Left ventricle myocardium superior (tissue), 1 donor: ENCODE data around the gene GGTLC1. TPM values are rescaled to one million over a fixed set of nuclear protein-coding genes. Genes with fewer than 3 reads are reported as not detected.
A peak's percentile ranks its signal among the peaks of the same experiment; 100 is the strongest.

Source experiments
- ATAC-seq: fragments of 200-7000 bp; cut with Tn5 transposase; one replicate; pipeline ENCODE4 v1.9.1; 2020; ENCODE audit warnings: mild to moderate bottlenecking, moderate library complexity
- DNase-seq: peaks from one replicate; pipeline ENCODE4 v3.0.0-alpha.2; 2020
- intact Hi-C: fragments of 100-400 bp; cut with micrococcal nuclease; formaldehyde crosslinking; loops from one replicate; pipeline ENCODE4 v1.11.0; 2022
- total RNA-seq: library from RNA; stranded (reverse); fragmentation: NEBNext Ultra II Directional; extraction: Animal tissue kit (Norgen Biotek cat#: 25700); gene quantifications from one replicate; pipeline ENCODE4 v1.2.1, GENCODE V29; 2021
- donor health status: DM: no; HTN: yes; CAD: no; lungs with severe emphysema.

Gene GGTLC1
- total RNA-seq, 1 donor from 2014 or later, result not detected

GRCh38 chr20:23974966-23975365 lies 13.6 kb downstream of the GGTLC1 start:
- DNase-seq (no peak), ATAC-seq (no peak)
- intact Hi-C loops, result no loop called here

- ATAC-seq (no peak), DNase-seq (no peak)
- intact Hi-C loops, result no loop called here
Measured at GRCh38 chr20:23971310-23971709, 17.3 kb downstream of the GGTLC1 start.

- DNase-seq, result no peak
- no peak for ATAC-seq
- intact Hi-C loops, result no loop called here
Measured at GRCh38 chr20:23970049-23970448, 18.5 kb downstream of the GGTLC1 start.

DNA sequence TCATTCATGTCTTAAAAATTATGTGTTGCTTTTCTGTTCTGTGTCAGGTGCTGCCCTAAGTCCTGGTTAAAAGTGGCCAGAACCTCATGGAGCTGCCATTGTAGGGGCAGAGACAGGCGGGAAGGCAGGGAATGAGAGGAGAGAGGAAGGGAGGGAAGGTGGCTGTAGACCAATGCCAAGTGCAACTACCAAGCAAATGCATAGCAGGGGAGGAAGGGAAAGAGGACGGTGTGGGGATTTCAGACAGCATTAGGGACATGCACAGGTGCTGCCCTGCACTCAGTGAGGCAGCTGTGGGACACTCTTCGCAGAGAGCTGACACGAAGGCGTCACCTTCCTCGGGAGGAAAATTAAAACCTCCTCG lies 21.0 kb downstream of the GGTLC1 start:
- peak; percentile 84 for ATAC-seq
- intact Hi-C loops, result no loop called here
- DNase-seq, result no peak

GRCh38 chr20:23966927-23967615 lies 21.5 kb downstream of the GGTLC1 start:
- peak; percentile 93 for ATAC-seq
- peak; percentile 65 for DNase-seq
- intact Hi-C loops, result no loop called here

DNA sequence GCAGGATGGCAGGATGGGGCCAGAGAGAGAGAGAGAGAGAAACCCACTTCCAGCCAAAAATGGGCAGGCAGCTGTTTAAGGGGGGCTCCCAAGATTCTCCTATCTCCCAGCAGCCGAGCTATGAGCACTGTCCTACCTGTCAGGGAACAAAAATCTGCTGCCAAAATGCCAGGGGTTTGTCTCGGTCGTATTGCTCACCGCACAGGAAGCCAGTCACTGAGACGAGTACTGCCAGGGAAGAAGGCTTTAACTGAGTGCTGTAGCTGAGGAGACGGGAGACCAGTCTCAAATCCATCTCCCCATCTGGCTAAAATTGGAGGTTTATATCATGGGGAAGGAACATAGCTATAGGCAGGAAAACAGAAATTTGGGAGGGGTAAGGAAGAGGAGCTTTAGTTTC lies 22.3 kb downstream of the GGTLC1 start:
- ATAC-seq (peak; percentile 26), DNase-seq (no peak)
- intact Hi-C loops, result no loop called here

DNA sequence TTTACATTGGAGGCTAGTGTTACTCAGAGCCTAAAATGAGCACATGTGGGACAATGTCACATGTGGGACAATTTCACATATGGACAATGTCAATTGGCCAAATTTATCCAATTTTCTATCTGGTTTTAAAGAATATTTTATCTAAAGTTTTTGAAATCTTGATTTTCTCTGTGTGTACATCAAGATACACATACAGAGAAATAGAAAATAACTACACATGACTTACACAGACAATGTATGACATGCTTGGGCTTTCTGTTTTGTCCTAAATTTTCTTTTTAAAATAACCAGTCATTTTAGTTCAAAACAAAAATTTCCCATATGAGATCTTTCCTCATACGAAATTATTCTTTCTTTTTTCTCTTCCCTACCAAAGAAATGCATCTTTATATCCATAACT lies 24.6 kb downstream of the GGTLC1 start:
- DNase-seq (no peak), ATAC-seq (no peak)
- intact Hi-C loops, result no loop called here

- DNase-seq, result no peak
- intact Hi-C loops, result no loop called here
- no peak for ATAC-seq
Measured at GRCh38 chr20:23962272-23962671, 26.3 kb downstream of the GGTLC1 start.

DNA sequence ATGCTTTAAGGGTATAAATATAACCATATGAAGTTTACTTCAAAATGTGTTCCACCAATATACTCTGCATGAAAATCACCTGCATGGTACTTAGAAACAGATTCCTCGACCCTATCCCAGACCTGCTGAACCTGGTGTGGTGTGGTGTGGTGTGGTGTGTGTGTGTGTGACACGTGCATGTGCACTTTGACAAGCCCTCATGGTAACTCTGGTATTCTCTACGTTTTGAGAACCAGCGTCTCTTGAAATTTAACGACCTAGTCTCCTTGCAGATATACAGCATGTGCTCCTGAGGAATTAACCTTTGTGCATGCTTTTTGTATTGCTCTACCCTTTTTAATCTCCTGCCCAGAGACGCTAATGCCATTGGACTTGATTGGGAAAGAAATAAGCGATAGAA lies 29.5 kb downstream of the GGTLC1 start:
- DNase-seq, result no peak
- intact Hi-C loops, result no loop called here
- no peak for ATAC-seq

GRCh38 chr20:23955896-23956295 lies 32.7 kb downstream of the GGTLC1 start:
- intact Hi-C loops, result no loop called here
- DNase-seq (no peak), ATAC-seq (no peak)

DNA sequence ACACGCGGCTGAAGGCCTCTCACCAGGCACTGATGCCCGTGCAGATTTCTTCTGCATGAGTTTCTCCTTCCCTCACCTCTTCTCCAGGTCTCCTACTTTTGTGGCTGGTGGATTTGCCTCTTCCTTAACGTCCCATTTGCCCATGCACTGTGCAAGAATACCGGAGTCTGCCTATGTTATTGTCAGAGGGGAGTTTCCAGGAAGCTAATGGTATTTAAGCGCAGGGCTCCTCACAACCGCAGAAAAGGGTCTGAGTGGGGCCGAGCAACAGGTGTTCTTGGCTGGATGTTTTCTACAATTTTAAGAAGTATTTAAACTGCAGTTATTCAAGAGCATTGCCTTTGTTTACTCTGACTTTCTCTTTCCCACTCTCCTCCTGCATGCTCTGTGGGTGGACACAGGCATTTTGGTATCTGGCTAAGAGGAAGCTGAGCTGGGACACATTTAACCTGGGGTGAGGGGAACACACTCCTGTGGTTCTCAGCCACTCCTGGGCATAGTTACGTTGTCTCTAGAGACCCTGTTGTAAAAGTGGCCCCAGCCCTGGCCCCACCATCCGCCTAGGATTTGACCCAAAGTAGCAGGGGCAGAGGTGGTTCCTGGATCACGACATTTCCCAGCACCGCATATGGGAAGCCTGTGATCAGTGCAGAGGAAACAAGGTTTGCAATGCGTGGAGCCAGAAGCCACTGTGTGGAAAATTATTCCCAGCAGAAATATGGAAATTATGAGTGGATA lies 34.4 kb downstream of the GGTLC1 start:
- intact Hi-C loops, result no loop called here
- no peak for ATAC-seq
- DNase-seq, result no peak

GRCh38 chr20:23946206-23946605 lies 42.4 kb downstream of the GGTLC1 start:
- intact Hi-C loops, result no loop called here
- no peak for DNase-seq
- ATAC-seq, result no peak

- DNase-seq, result no peak
- intact Hi-C loops, result no loop called here
- no peak for ATAC-seq
Measured at GRCh38 chr20:23943304-23943703, 45.3 kb downstream of the GGTLC1 start.

DNA sequence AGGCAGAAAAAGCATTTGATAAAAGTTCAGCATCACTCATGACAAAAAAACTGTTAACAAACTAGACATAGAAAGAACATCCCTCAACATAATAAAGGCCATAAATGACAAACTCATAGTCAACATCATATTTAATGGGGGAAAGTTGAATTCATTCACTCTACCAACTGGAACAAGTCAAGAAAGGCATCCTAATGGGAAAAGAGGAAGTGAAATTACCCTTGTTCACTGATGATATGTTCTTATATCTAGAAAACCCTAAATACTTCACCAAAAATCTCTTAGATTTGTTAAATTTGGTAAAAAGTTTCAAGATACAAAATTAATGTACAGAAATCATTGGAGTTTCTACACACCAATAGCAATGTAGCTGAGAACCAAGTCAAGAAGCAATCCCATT lies 48.9 kb downstream of the GGTLC1 start:
- intact Hi-C loops, result no loop called here
- ATAC-seq (no peak), DNase-seq (no peak)

GRCh38 chr20:23939063-23939462 lies 49.5 kb downstream of the GGTLC1 start:
- DNase-seq (no peak), ATAC-seq (peak; percentile 65)
- intact Hi-C loops, result no loop called here

GRCh38 chr20:23938118-23938438 lies 50.5 kb downstream of the GGTLC1 start:
- intact Hi-C loops, result no loop called here
- ATAC-seq (no peak), DNase-seq (no peak)

- DNase-seq, result peak; percentile 45
- peak; percentile 96 for ATAC-seq
- intact Hi-C loops, result no loop called here
Measured at GRCh38 chr20:23937303-23938117, 51.1 kb downstream of the GGTLC1 start.
